Measurements from ENCODE around the gene MAGEA2B. TPM values are rescaled to one million over a fixed set of nuclear protein-coding genes. Genes with fewer than 3 reads are reported as not detected.
"Not testable (repeated sequence)": the region's sequence is repeated elsewhere in the genome, so short reads cannot be mapped to it uniquely, and the experiment has no call there.

Gene MAGEA2B
- total RNA-seq, 1 donor from 2014 or later = not detected

- intact Hi-C loops (cut with micrococcal nuclease) = not testable (repeated sequence)
Observed at GRCh38 chrX:152754871-152755270, 40.4 kb downstream of the MAGEA2B start.

DNA sequence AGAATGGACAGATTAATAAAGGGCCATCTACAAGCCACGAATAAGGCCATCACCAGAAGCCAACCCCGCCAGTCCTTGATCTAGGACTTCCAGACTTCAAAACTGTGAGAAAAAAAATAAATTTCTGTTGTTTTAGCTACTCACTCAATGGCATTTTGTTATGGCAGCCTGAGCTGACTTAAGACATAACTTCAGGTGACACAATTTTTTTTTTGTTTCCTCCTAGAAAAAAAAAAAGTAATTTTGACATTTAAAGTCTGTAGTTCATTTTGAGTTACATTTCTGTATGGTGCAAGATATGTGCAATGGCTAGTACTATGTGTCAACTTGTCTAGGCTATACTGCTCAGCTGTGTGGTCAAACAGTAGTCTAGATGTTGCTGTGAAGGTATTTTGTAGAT lies 44.5 kb downstream of the MAGEA2B start, which contains the start of gene CSAG3:
Gene CSAG3 (plus strand): TSS at position 301 of the 400 bp plus-strand sequence.
- intact Hi-C loops (cut with micrococcal nuclease) = not testable (repeated sequence)

DNA sequence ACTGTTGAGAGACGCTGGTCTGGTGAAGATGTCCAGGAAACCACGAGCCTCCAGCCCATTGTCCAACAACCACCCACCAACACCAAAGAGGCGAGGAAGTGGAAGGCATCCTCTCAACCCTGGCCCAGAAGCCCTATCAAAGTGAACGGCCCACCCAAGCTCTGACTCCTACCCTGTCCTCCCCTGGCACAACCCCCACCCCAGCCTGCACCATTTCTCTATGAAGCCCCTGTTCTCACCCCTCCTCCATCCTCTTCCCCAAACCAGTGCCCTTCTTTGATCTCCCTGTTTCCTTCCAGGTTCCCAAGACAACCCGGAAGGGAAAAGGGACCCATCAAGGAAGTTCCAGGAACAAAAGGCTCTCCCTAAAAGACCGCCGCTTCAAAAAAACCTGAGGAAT lies 45.1 kb downstream of the MAGEA2B start:
- intact Hi-C loops (cut with micrococcal nuclease) = not testable (repeated sequence)

- intact Hi-C loops (cut with micrococcal nuclease) = not testable (repeated sequence)
Observed at GRCh38 chrX:152761582-152761981, 47.2 kb downstream of the MAGEA2B start.

DNA sequence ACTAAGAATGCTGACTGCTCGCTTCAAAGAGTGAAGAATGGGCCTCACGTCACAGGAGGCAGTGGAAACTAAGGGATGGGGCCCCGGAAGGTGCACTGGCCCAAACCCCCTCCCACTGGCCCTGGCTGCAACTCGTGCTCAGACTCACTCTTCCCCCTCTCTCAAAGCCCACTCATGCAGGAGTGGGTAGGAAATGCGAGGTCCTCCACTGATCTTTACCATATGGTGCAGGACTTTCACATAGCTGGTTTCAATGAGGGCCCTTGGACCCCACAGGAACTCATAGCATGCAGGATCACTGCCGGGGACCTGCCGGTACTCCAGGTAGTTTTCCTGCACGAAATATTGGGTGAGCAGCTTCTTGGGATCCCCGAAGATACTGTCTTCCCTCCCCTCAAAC lies 52.1 kb downstream of the MAGEA2B start:
- intact Hi-C loops (cut with micrococcal nuclease) = not testable (repeated sequence)

Other genes with a start within 250 kb of the MAGEA2B start
- 0.05 and 0.07 TPM in 2 replicates for gene GABRQ, start 76.7 kb upstream of the MAGEA2B start, total RNA-seq
- gene MAGEA3, start 15.8 kb upstream of the MAGEA2B start, total RNA-seq = not detected in 2 replicates
- gene CSAG2, start 5.4 kb upstream of the MAGEA2B start, total RNA-seq = not detected in 2 replicates
- gene CSAG1, start 19.1 kb downstream of the MAGEA2B start, total RNA-seq = not detected in 2 replicates
- gene MAGEA12, start 19.1 kb downstream of the MAGEA2B start, total RNA-seq = not detected in 2 replicates
- gene MAGEA2, start 39.2 kb downstream of the MAGEA2B start, total RNA-seq = not detected in 2 replicates
- gene CSAG3, start 44.6 kb downstream of the MAGEA2B start, total RNA-seq = 7.4 and 9.8 TPM in 2 replicates
- not detected in 2 replicates for gene MAGEA6, start 55.1 kb downstream of the MAGEA2B start, total RNA-seq
- 9.0 and 10.0 TPM in 2 replicates for gene CETN2, start 116.1 kb downstream of the MAGEA2B start, total RNA-seq
- 16.3 TPM in 2 replicates for gene NSDHL, start 116.4 kb downstream of the MAGEA2B start, total RNA-seq
- 1.0 and 1.1 TPM in 2 replicates for gene ZNF185, start 183.4 kb downstream of the MAGEA2B start, total RNA-seq